B cell (primary cell): ENCODE results near the gene TCF7L2. TPM values are rescaled to one million over a fixed set of nuclear protein-coding genes. Genes with fewer than 3 reads are reported as not detected.

ENCODE experiments used
- ATAC-seq: fragments of 200-7000 bp; cut with Tn5 transposase; one replicate; pipeline ENCODE4 v1.10.0; 2021; ENCODE audit warnings: low read depth, mild to moderate bottlenecking, moderate number of reproducible peaks, moderate library complexity
- CTCF ChIA-PET: fragments of 350-600 bp; sonication (Branson Sonifier 250); formaldehyde crosslinking; loops from one replicate; lab custom pipeline; 2021; ENCODE audit warnings: antibody characterized with exemption, inconsistent platforms; lab: Charles Lee
- POLR2A ChIA-PET: fragments of 350-600 bp; sonication (Branson Sonifier 250); formaldehyde crosslinking; loops from one replicate; lab custom pipeline; 2021; ENCODE audit warnings: antibody characterized with exemption; lab: Charles Lee
- DNase-seq: peaks from one replicate; pipeline ENCODE4 v3.0.0; 2013
- H2AFZ ChIP-seq: 2 replicates; pipeline ENCODE4 v1.6.1; 2012; ENCODE audit warnings: mild to moderate bottlenecking, low read depth, low read length; ENCODE audit not compliant: insufficient read depth, poor library complexity, severe bottlenecking
- H3K27ac ChIP-seq, 2 donors: 1 replicate in 1 of 2; 2 replicates in 1 of 2; pipeline ENCODE4 v1.5.1; 2012 to 2013; ENCODE audit warnings: low read length in 2 of 2, mild to moderate bottlenecking in 2 of 2, moderate library complexity in 1 of 2
- H3K27me3 ChIP-seq, 4 experiments: fragments of 200-600 bp in 1 of 4; sonication (generic) in 1 of 4; replicated peaks in 1 of 4; 1 replicate in 2 of 4; 2 replicates in 2 of 4; pipeline versions ENCODE4 v1.6.1 to v1.7.0; 2013 to 2016; ENCODE audit warnings: low read length in 3 of 4, mild to moderate bottlenecking in 2 of 4, mixed read lengths in 1 of 4, moderate library complexity in 1 of 4; ENCODE audit not compliant: insufficient read depth in 4 of 4, control insufficient read depth in 3 of 4; ENCODE audit errors: control extremely low read depth in 1 of 4
- H3K36me3 ChIP-seq, 2 experiments: replicated peaks in 1 of 2; 1 replicate in 1 of 2; 2 replicates in 1 of 2; pipeline versions ENCODE4 v1.6.1 to v1.7.1; 2013; ENCODE audit warnings: low read length in 1 of 2; ENCODE audit not compliant: insufficient read depth in 2 of 2, control insufficient read depth in 1 of 2; ENCODE audit errors: control extremely low read depth in 1 of 2, extremely low read depth in 1 of 2
- H3K4me1 ChIP-seq, 2 donors: fragments of 200-600 bp in 1 of 2; sonication (generic) in 1 of 2; 1 replicate in 1 of 2; 2 replicates in 1 of 2; pipeline versions ENCODE4 v1.5.1 to v1.6.1; 2013 to 2017; ENCODE audit warnings: low read length in 2 of 2; ENCODE audit not compliant: control insufficient read depth in 2 of 2, insufficient read depth in 2 of 2
- H3K4me2 ChIP-seq: replicated peaks from 2 replicates; pipeline ENCODE3; 2012; ENCODE audit warnings: mild to moderate bottlenecking, low read depth, low read length; ENCODE audit not compliant: poor library complexity, severe bottlenecking
- H3K4me3 ChIP-seq, 5 experiments: fragments of 200-600 bp in 1 of 5; sonication (generic) in 1 of 5; 1 replicate in 3 of 5; 2 replicates in 2 of 5; pipeline versions ENCODE4 v1.5.1 to v1.7.0; 2011 to 2016; ENCODE audit warnings: low read length in 4 of 5, mild to moderate bottlenecking in 4 of 5, low read depth in 2 of 5, control low read depth in 1 of 5, moderate library complexity in 1 of 5; ENCODE audit not compliant: insufficient read depth in 1 of 5; ENCODE audit errors: control extremely low read depth in 1 of 5, extremely low read depth in 1 of 5
- H3K79me2 ChIP-seq: fragments of 200-600 bp; sonication (generic); one replicate; pipeline ENCODE4 v1.6.0; 2016; ENCODE audit warnings: low read length; ENCODE audit not compliant: control insufficient read depth, insufficient read depth
- H3K9ac ChIP-seq: fragments of 200-600 bp; sonication (generic); 2 replicates; pipeline ENCODE4 v1.6.1; 2017; ENCODE audit warnings: mild to moderate bottlenecking, low read length, moderate library complexity
- H3K9me3 ChIP-seq, 3 donors: one replicate each; pipeline versions ENCODE4 v1.6.1 to v1.7.1; 2013; ENCODE audit warnings: low read length in 2 of 3; ENCODE audit not compliant: control insufficient read depth in 2 of 3, insufficient read depth in 1 of 3; ENCODE audit errors: control extremely low read depth in 1 of 3
- H4K20me1 ChIP-seq: 2 replicates; pipeline ENCODE4 v1.6.0; 2012; ENCODE audit warnings: mild to moderate bottlenecking, low read length; ENCODE audit not compliant: insufficient read depth, control insufficient read depth, poor library complexity, severe bottlenecking
- H3K27ac Mint-ChIP-seq: one replicate; pipeline ENCODE4 v1.8.0; 2021; ENCODE audit warnings: mixed read lengths
- H3K27me3 Mint-ChIP-seq: one replicate; pipeline ENCODE4 v1.8.0; 2021; ENCODE audit warnings: mixed read lengths
- H3K4me1 Mint-ChIP-seq: one replicate; pipeline ENCODE4 v1.8.0; 2021; ENCODE audit warnings: mixed read lengths
- H3K4me3 Mint-ChIP-seq: one replicate; pipeline ENCODE4 v1.8.0; 2021; ENCODE audit warnings: mixed read lengths
- H3K9me3 Mint-ChIP-seq: one replicate; pipeline ENCODE4 v1.8.0; 2022; ENCODE audit warnings: mixed read lengths; ENCODE audit not compliant: insufficient read depth
- CTCF ChIP-seq: fragments of 200-600 bp; IDR thresholded peaks from one replicate; pipeline ENCODE4 v1.8.0; 2022; ENCODE audit warnings: antibody characterized with exemption, mild to moderate bottlenecking
- EZH2 ChIP-seq: IDR thresholded peaks from 2 replicates; pipeline ENCODE4 v1.6.1; 2012; ENCODE audit warnings: borderline replicate concordance, low read depth, mild to moderate bottlenecking, moderate library complexity, low read length; ENCODE audit not compliant: insufficient read depth, poor library complexity, severe bottlenecking
- WGBS: methylation state at CpG from one replicate; pipeline ENCODE4 v1.1.5; 2013; ENCODE audit warnings: missing lambda C conversion rate; ENCODE audit not compliant: insufficient coverage; 5-methylcytosine and 5-hydroxymethylcytosine counted together
- intact Hi-C: fragments of 100-400 bp; cut with micrococcal nuclease; formaldehyde crosslinking; loops from one replicate; pipeline ENCODE4 v1.10.0; 2022
- polyA plus RNA-seq: library from polyadenylated mRNA; depleted of rRNA; stranded (reverse); fragments of >200 nt; gene quantifications from 2 replicates; pipeline ENCODE4 v1.2.3, GENCODE V29; 2012
- total RNA-seq, 2 donors: library from RNA; stranded (reverse); fragments of 120-200 nt in 1 of 2; gene quantifications; 1 replicate in 1 of 2; 2 replicates in 1 of 2; pipeline versions ENCODE4 v1.2.3 to v1.2.4, GENCODE V29; 2013 to 2022

Gene TCF7L2
- total and polyA plus RNA-seq, 2 donors (not counting 1 experiment from before 2014, with no cell fraction given): 0.48 to 1.1 TPM

DNA sequence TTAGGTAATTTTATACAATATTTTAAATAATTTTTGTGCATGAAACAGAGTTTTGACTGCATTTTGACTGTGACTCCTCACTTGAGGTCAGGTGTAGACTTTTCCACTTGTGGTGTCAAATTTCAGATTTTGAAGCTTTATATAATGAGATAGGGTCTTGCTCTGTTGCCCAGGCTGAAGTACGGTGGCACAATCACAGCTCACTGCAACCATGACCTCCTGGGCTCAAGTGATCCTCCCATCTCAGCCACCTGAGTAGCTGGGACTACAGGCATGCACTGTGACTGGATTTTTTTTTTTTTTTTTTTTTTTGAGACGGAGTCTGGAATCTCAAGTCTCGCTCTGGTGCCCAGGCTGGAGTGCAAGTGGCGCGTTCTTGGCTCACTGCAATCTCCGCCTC, 74.9 kb downstream of the TCF7L2 start:
- no peak for TF ChIP-seq EZH2
- no peak for TF ChIP-seq CTCF
- Histone ChIP-seq H3K9ac (no peak overlapping the region), H3K4me1 (no peaks in the 10 kb centered on the region), H3K27me3 (no peaks in the 10 kb centered on the region), H2AFZ (no peak overlapping the region), H3K4me3 (no peak overlapping the region), H3K27ac (no peak overlapping the region), H3K79me2 (no peaks in the 10 kb centered on the region), H4K20me1 (no peaks in the 10 kb centered on the region), H3K36me3 (no peaks in the 10 kb centered on the region), H3K9me3 (no peaks in the 10 kb centered on the region), H3K4me2 (no peak overlapping the region)
- no peak overlapping the region for H3K4me3 Mint-ChIP-seq
- WGBS: 100% methylated on average over 5 of the region's 6 CpGs
- intact Hi-C loops: no loop called here
- H3K27ac Mint-ChIP-seq: no peak overlapping the region
- POLR2A ChIA-PET: no interaction called here
- no peak for ATAC-seq
- DNase-seq: no peak
- CTCF ChIA-PET: interaction anchor here (0.7 kb wide), 1 partner anchor 81 kb away, joined by 6 read pairs; no protein-coding TSS in a partner anchor
- no peaks in the 10 kb centered on the region for H3K9me3 Mint-ChIP-seq
- H3K4me1 Mint-ChIP-seq: no peaks in the 10 kb centered on the region
- peaks cover 18% of the 10 kb centered on the region for H3K27me3 Mint-ChIP-seq

DNA sequence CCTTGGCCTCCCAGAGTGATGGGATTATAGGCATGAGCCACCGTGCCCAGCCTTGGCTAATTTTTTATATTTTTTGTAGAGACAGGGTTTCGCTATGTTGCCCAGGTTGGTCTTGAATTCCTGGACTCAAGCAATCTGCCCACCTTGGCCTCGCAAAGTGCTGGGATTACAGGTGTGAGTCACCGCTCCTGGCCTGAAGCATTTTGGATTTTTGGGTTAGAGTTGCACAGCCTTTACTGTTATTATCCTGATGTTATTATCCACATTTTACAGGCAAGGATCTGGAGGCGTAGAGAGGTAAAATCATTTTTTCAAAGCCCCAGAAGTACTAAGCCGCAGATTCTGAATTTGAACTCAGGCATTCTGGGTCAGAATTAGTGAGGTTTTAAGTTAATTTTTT, 75.4 kb downstream of the TCF7L2 start:
- Histone ChIP-seq H3K4me1 (no peaks in the 10 kb centered on the region), H2AFZ (no peak overlapping the region), H3K27me3 (no peaks in the 10 kb centered on the region), H3K4me3 (no peak overlapping the region), H4K20me1 (no peaks in the 10 kb centered on the region), H3K4me2 (no peak overlapping the region), H3K27ac (no peak overlapping the region), H3K79me2 (no peaks in the 10 kb centered on the region), H3K9ac (no peak overlapping the region), H3K36me3 (no peaks in the 10 kb centered on the region), H3K9me3 (no peaks in the 10 kb centered on the region)
- H3K4me3 Mint-ChIP-seq: no peak overlapping the region
- H3K9me3 Mint-ChIP-seq: no peaks in the 10 kb centered on the region
- peaks cover 24% of the 10 kb centered on the region for H3K27me3 Mint-ChIP-seq
- ChIA-PET POLR2A (no interaction called here), CTCF (no interaction called here)
- WGBS: 100% methylated on average over 1 of the region's 6 CpGs
- intact Hi-C loops: no loop called here
- ATAC-seq (no peak), DNase-seq (no peak)
- TF ChIP-seq EZH2 (no peak), CTCF (no peak)
- H3K27ac Mint-ChIP-seq: no peak overlapping the region
- H3K4me1 Mint-ChIP-seq: no peaks in the 10 kb centered on the region
